ENCODE results near the gene CTDSPL.
A peak's percentile ranks its signal among the peaks of the same experiment; 100 is the strongest.
"Not testable (repeated sequence)": the region's sequence is repeated elsewhere in the genome, so short reads cannot be mapped to it uniquely, and the experiment has no call there.

Gene CTDSPL

GRCh38 chr3:38026856-38027255 is 165.2 kb downstream of the CTDSPL start:
- no peak for DNase-seq

GRCh38 chr3:38027466-38028465 is 166.1 kb downstream of the CTDSPL start:
- DNase-seq = no peak

- DNase-seq = no peak
Measured at GRCh38 chr3:38028621-38029361, 167.1 kb downstream of the CTDSPL start.

- peak; percentile 22 for DNase-seq
Measured at GRCh38 chr3:38029400-38030125, 167.9 kb downstream of the CTDSPL start, which contains the start of gene PLCD1. Gene PLCD1 (minus strand): TSS chr3:38029642. CDS start chr3:38029539, 103 bp downstream.

GRCh38 chr3:38030126-38031021 is 168.7 kb downstream of the CTDSPL start:
- DNase-seq = no peak

GRCh38 chr3:38031022-38031994 is 169.6 kb downstream of the CTDSPL start:
- DNase-seq = peak; percentile 67

- no peak for DNase-seq
Measured at GRCh38 chr3:38032328-38032865, 170.7 kb downstream of the CTDSPL start.

GRCh38 chr3:38033586-38033985 is 171.9 kb downstream of the CTDSPL start:
- not testable (repeated sequence) for DNase-seq

Measured in hematopoietic multipotent progenitor cell treated with erythropoietin and hydrocortisone succinate and interleukin-3 and kit ligand, for 4 days (in vitro differentiated cells).